HG03354 (cell line): Measurements from ENCODE around the gene SPATA13.

ENCODE experiments used
- ATAC-seq: cut with Tn5 transposase; IDR thresholded peaks from one replicate; pipeline ENCODE4 v1.9.1; 2021; ENCODE audit warnings: mild to moderate bottlenecking; ENCODE audit not compliant: unreplicated experiment, poor library complexity, severe bottlenecking

SPATA13 gene

DNA sequence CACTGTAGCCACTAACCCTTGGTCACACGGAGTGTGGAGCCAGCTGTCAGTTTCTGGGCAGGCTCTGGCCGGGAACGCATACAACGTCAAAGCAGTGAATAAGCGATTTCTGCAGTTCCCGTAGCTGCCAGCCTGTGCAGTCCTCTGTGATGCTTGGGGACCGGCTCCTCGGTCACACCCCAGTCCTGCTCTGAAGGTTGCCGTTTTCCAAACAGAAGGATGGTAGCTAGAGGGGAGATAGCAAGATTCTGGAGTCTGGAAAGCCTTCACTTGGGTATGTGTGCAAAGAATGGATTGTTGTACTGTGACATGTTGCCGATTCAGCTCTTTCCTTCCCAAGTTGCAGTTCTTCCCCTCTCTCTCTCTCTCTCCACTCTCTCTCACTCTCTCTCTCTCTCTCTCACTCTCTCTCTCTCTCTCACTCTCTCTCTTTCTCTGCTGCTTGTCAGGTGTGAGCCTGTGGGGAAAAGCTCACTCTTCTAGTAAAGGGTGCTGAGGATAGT lies 110.2 kb downstream of the SPATA13 start:
- ATAC-seq = peak; percentile 59

DNA sequence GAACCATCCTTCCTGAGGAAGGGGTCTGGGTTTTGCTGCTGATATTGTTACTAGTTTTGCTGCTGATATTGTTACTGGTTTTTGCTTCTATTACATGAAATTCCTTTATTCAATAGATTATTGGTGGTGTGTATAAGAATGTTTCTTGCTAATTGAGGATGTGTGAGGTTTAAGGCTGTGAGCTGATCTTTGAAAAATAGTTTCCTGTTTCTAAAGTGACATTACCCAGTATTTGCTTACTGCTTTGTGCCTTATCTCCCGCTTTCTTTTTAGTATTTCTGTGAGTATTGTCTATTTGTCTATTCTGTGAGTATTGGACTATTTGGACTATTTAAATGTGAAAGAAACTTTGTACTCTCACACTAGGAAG lies 110.7 kb downstream of the SPATA13 start:
- ATAC-seq = no peak

DNA sequence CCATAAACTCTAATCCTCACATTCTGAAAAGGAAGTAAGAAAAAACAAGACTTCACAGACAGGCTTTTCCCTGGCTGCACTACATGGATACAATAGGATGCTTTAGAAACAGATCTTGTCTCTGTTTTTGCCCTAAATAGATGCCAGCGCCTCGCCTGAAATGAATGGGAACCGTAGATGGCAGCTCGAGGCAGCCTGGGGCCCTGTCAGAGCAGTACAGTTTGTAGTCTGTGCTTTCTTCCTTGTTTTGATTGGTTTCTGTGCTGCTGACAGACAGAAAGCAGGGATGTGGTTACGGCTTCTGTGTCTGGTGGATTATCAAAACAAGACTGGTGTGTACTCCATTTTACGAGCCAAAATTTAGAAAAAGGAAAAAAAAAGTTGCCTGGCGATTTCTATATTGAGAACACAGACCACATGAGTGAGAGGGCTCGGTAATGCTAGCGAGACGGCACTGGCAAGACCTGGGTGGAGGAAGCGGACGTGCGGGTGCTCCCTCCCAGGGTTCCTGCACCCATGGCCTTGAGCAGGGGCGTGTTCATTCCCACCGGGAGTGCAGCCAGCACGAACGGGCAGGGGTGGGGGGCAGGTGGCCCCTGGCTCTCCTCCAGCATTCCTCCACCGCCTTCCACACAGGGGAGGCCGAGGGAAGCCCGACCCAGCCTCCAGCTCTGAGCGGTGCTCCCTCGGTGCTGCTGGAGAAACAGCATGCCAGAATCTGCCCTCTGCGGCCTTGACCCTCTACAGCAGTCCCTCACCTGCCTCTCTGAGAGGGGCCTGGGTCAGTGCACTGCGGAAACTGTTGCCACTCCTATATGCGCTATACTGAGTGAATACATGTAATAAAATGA lies 111.3 kb downstream of the SPATA13 start:
- ATAC-seq = peak; percentile 57

DNA sequence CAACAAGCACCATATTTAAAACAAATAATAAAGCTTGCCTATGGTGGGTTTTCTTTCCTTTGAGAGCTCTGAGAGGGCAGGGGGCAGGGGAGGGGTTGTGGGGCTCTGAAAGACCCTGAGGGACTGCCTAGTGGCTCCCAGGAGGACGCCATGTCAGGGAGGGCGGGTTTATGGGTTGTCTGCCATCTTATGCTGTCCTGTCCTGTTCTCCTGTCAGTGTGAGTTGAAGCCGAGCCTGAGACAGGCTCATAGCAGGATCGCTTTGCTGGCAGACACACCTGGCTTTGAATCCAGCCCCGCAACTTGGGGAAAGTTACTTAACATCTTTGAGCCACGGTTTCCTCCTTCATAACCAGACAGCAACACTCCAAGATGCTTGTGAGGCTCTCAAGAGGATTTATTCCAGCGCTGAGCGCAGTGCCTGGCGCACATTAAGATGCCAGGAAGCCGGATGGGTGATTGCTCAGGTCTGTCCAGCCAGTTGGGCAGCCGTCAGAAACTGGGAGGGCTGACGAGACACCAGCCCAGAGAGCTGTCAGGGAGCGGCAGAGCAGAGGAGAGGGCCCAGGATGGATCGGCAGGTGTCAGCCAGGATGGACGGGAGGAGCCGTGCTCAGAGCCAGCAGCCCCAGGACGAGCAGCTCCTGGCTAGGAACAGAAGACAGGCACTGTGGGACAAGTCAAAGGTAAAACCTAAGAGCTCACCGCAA lies 112.1 kb downstream of the SPATA13 start:
- no peak for ATAC-seq

DNA sequence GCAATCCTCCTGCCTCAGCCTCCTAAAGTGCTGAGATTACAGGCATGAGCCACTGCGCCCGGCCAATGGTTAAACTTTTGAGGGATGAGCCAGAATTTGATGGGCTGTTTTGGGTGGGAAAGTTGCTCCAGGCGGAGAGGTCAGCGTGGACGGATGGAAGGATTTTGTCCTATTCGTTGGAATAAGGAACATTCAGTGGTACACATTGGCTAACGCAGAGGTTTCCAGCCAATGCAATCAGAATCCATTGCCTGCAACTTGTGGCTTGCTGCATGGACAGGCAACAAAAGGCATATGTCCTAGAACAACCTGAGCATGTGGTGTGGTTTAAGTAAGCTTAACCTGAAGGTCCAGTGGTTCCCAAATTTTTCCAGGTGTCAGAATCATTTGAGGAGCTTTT lies 113.4 kb downstream of the SPATA13 start:
- no peak for ATAC-seq

DNA sequence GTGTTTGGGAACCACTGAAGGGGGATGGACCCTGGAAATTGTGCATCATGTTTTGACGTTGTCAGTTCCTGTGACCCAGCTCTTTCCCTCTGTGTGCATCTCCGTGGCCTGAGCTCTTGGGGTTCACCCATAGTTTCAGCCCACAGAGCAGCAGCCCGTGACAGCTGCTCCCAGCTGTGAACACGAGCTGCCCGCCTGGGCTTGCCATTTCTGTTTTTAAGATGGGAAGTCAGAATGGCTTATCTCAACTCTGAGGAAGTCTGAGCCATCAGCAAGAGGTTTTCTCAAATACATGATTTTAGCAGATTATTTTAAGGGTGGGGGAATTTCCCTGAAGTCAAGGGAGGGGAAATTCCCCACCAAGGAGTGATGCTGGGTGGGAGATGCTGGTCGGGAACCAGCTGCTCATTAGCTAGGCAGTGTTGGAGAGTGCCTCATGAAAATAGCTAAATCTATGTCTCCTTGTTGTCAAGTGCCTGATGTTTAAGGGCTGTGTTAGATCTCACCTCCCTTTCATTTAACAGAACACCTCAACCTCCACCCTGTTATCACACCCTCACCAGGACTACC lies 114.0 kb downstream of the SPATA13 start:
- ATAC-seq = peak; percentile 57

DNA sequence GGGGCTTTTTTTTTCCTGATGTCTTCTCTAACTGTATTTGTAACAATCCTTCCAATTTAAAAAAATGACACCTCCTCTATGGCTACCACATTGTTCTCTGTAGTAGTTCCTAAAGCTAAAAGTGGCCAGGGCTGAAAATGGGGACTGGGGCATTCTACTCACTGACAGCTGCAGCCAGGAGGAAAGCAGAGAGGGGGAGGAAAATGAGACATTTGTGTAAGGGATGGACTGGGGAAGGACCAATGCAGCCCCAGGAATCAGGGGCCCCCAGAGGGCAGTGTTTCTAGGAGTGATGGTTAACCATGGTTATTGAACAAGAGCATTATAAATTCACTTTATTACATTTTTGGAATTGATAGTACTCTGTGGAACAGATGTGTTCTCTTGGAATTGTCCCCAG lies 114.5 kb downstream of the SPATA13 start:
- no peak for ATAC-seq

DNA sequence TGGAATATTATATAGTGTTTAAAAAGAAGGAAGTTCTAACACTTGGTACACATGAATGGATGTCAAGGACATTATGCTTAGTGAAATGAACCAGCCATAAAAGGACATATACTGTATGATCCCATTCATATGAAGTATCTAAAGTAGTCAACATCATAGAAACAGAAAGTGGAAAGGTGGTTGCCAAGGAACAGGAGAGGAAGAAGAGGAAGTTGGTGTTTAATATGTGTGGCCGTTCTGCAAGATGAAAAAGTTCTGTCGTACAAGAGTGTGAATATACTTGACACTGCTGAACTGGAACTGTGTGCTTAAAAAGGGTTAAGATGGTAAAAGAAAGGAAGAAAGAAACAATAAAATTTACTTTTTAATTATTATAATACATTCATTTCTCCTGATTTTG lies 115.8 kb downstream of the SPATA13 start:
- no peak for ATAC-seq

DNA sequence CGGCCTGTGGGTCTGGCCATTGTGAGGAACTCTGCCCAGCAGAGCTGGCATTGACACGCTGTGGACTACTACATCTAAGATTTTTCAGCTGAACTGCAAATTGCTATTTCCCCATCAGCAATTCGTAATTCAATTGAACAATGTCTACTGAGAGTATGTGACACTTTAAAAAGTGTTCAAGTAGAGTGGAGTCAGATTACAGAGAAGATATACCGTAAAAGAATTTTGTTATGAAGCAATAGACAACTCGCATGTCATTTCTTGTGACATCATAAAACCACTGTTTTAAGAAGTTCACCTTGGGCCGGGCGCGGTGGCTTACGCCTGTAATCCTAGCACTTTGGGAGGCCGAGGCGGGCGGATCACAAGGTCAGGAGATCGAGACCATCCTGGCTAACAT lies 116.3 kb downstream of the SPATA13 start:
- no peak for ATAC-seq

DNA sequence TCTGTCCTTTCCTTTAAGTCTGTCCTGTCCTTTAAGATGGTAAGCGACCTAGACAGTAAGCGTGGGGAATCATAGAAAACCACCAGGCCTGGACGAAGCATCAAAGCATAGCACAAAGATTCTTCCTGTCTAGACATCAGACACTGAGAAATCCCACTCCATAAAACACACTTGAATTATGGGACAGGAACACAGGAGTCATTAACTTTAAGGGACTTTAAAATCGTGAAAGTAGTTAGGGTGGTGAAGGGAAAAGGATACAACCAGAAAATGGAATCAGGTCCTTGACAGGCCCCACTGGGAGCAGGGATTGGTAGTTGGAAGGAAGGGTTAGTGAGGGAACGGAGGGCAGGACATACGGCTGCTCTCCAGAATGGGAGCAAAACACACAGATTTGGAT lies 117.2 kb downstream of the SPATA13 start:
- no peak for ATAC-seq

DNA sequence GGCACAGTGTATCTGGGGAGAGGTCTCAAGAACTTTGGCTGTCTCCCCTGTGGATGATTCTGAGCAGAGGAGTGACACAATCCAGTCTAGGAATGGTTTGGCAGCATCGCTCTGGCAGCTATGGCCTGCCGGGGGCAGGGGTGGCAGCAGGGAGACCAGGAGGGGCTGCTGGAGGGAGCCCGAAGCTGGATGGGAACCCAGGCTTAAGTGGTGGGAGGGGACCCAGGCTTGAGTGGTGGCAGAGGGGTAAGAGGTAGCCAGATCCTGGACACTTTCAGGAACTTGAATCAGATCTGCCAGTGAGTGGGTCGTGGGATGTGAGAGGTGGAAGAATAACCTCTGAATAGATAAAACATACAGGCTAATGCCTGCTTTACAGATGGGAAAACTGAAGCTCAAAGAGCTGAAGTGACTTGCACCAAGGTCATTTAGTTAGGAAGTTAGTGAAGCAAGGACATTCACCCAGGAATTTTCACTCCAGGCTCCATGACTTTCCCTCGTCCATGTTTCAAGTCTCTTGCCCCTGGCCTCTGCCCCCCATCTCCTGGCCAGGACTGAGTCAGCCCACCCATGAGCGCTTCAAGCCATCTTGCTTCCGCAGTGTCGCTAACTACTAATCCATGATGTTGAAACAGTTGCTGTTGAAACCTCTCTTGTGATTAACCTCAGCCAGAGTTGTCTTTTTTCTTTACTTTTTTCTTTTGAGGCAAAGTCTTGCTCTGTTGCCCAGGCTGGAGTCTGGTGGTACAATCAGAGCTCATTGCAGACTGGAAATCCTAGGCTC lies 119.0 kb downstream of the SPATA13 start:
- ATAC-seq = no peak

DNA sequence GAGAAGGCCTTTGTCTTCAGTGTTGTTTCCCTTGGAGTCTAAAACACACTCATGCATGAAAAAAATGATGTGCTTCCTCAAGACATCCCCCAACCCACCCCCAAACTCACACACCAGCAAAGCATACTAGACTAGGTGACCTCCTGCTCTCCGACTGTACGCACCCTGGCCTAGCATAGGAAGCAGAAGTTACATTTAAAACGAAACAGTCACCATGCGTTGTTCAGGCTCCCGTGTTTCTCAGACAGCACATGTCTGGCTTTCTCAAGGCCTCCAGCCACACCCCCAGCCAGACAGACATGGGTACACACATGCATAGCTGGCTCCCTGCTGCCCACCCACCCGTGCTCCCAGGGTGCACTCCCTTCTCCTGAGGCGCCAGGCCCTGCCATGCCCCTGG lies 120.2 kb downstream of the SPATA13 start:
- ATAC-seq = peak; percentile 53

DNA sequence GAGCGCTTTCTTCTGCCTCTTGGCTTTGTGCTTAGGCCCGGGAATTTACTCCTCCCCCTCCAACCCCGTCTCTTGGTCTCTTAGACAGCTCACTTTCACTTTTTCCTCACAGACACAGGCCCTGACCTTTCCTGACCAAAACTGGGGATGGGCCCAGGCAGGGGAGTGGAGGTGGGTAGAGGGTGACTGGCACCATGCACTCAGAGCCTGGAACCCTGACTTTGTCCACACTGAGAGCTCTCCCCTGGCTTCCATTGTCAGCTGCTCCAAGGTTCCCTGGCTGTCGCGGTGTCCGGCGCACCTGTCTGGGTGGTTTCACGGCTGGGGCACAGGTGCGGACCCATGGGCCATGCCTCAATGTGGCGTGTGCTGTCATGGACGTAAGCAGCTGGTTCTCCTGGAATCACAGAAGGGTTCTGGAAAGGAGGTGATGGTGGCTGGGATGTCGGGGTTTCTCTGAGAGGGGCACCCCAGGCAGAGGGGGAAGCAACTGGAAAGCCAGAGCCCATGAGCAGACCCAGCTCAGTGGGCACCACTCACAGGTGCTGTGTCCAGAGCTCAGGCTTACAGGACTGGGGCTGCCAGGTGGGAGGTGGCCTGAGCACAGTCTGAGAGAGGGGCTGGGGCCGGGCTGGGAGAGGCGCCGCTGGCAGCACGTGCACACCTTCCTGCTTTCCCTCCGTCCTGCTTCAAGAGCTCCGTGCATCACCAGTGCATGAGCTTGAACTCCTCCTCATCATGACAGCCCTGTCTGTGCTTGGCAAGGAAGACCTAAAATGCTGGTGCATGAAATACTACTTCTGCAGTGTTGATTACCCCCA lies 120.9 kb downstream of the SPATA13 start:
- no peak for ATAC-seq

DNA sequence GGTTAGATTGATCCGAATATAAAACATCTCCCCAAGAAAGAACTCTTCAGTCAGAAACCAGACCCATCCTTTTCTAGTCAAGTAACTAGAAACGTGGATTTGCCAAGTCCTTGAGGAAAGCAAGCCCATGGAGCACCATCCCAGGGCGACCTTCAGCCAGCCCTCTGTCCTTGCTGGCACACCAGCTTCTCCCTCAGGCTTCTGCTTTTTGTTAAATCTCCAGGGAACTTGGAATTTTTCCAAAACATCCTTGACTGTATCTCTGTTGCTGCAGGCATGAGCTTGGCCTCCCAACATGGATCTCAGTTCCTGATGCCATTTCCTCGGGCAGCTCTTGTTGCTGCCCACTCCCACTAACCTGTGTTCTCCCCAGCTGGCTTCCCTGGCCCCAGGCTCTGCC lies 121.7 kb downstream of the SPATA13 start:
- no peak for ATAC-seq

DNA sequence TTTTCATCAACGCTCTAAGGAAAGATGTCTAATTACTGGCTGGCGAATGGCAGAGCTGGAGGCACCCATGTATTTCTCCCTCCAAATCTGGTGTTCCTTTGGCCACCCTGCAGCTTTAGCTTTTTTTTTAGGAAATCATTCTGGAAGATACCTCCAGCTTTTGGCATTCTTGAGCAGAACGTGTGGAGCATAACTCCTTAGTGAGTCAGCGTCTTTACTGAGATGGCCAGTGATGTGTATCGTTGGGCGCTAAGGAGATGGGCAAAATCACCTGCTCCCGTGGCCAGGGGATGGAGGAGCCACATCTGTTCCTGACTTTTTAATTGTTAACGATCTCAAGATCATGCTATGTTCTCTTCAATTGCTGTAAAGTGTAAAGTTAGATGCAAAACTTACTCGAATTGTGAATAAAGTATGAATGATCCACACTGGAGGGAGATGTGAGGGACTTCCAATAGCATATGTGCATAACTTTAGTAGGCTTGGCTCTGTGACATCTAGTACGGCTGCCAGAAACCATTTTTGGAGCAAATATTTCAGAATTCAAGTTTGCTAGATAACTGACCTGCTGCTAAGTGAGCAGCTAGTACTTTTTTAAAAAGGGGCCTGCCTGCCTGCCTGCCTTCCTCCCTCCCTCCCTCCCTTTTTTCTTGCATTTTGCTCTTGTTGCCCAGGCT lies 124.5 kb downstream of the SPATA13 start:
- ATAC-seq = no peak

DNA sequence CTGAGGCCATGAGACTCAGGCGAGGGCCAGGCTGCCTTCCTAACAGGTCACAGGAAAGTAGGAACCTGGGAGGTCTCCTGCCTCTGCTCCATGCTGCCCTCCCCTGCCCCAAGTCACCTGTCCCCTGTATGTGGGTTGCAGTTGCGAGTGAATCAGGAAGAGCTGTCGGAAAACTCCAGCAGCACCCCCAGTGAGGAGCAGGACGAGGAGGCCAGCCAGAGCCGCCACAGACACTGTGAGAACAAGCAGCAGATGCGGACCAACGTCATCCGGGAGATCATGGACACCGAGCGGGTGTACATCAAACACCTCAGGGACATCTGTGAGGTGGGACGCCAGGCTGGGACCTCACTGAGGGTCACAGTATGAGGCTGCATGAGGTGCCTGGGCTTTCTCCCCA lies 126.1 kb downstream of the SPATA13 start:
- no peak for ATAC-seq

DNA sequence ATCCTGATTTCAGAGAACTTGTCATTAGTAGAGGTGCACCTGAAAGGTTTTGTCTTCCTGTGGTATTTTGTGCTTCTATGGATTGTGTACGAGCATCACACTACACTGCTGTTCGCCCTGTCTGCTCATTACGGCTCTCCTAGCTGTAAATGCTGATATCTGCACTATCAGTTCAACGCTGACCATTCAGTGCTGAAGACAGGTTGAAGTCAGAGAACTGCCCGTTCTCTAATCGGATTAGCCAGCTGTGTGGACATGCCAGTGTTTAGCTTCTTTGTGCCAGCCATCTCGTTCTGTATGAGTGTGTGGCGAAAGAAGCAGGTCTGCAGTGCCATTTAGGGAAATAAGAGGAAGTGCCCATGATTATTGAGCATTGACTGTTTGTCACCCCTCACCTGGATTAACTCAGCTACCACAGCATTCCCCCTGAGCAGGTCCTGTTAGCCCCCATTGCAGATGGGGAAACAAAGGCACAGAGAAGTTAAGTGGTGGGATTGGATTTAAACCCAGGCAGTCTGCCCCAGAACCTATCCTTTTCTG lies 127.3 kb downstream of the SPATA13 start:
- no peak for ATAC-seq

DNA sequence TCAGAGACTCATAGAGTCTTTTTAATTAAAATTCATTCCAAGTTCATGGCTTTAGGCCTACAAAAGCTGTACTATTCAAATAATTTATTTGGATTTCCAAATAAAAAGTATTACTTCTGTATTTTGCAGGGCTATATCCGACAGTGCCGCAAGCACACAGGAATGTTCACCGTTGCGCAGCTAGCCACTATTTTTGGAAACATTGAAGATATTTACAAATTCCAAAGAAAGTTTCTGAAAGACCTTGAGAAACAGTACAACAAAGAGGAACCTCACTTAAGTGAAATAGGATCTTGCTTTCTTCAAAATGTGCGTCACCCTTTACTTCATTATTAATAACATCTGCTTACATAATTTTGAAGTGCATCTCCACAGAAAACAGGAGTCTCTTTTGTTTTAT lies 128.3 kb downstream of the SPATA13 start:
- no peak for ATAC-seq
